Activated B cell treated with CpG ODN at 0.5 μM for 24 hours (primary cell): Measurements from ENCODE around the gene BPGM. TPM values are rescaled to one million over a fixed set of nuclear protein-coding genes. Genes with fewer than 3 reads are reported as not detected.
"Not testable (repeated sequence)": the region's sequence is repeated elsewhere in the genome, so short reads cannot be mapped to it uniquely, and the experiment has no call there.

Experiments
- ATAC-seq: fragments of 200-7000 bp; cut with Tn5 transposase; one replicate; pipeline ENCODE4 v1.10.0; 2021; ENCODE audit warnings: low read depth, mild to moderate bottlenecking, moderate library complexity
- CTCF ChIA-PET: fragments of 350-600 bp; sonication (Branson Sonifier 250); formaldehyde crosslinking; loops from one replicate; lab custom pipeline; 2021; ENCODE audit warnings: antibody characterized with exemption; lab: Charles Lee
- POLR2A ChIA-PET: fragments of 350-600 bp; sonication (Branson Sonifier 250); formaldehyde crosslinking; loops from one replicate; lab custom pipeline; 2021; ENCODE audit warnings: antibody characterized with exemption; lab: Charles Lee
- DNase-seq: peaks from one replicate; pipeline ENCODE4 v3.0.0; 2022
- H3K27ac Mint-ChIP-seq: one replicate; pipeline ENCODE4 v1.8.0; 2020; ENCODE audit warnings: mixed read lengths
- H3K27me3 Mint-ChIP-seq: one replicate; pipeline ENCODE4 v1.8.0; 2021; ENCODE audit warnings: mixed read lengths
- H3K36me3 Mint-ChIP-seq: one replicate; pipeline ENCODE4 v1.8.0; 2021; ENCODE audit warnings: low read depth, mixed read lengths
- H3K4me1 Mint-ChIP-seq: one replicate; pipeline ENCODE4 v1.8.0; 2021; ENCODE audit warnings: mixed read lengths
- H3K4me3 Mint-ChIP-seq: one replicate; pipeline ENCODE4 v1.8.0; 2020; ENCODE audit warnings: mild to moderate bottlenecking, mixed read lengths
- H3K9me3 Mint-ChIP-seq: one replicate; pipeline ENCODE4 v1.8.0; 2020; ENCODE audit warnings: mixed read lengths
- intact Hi-C: fragments of 100-400 bp; cut with micrococcal nuclease; formaldehyde crosslinking; loops from one replicate; pipeline ENCODE4 v1.15.1; 2024
- total RNA-seq: library from RNA; stranded (reverse); gene quantifications from 2 replicates; pipeline ENCODE4 v1.2.3, GENCODE V29; 2022
- TF ChIP-seq, protein P1 (sequence below): fragments of 200-600 bp; IDR thresholded peaks from one replicate; pipeline ENCODE4 v1.8.0; 2022; ENCODE audit warnings: antibody characterized with exemption, mild to moderate bottlenecking

BPGM gene
- total RNA-seq, 1 donor from 2014 or later, result 10.1 TPM

DNA sequence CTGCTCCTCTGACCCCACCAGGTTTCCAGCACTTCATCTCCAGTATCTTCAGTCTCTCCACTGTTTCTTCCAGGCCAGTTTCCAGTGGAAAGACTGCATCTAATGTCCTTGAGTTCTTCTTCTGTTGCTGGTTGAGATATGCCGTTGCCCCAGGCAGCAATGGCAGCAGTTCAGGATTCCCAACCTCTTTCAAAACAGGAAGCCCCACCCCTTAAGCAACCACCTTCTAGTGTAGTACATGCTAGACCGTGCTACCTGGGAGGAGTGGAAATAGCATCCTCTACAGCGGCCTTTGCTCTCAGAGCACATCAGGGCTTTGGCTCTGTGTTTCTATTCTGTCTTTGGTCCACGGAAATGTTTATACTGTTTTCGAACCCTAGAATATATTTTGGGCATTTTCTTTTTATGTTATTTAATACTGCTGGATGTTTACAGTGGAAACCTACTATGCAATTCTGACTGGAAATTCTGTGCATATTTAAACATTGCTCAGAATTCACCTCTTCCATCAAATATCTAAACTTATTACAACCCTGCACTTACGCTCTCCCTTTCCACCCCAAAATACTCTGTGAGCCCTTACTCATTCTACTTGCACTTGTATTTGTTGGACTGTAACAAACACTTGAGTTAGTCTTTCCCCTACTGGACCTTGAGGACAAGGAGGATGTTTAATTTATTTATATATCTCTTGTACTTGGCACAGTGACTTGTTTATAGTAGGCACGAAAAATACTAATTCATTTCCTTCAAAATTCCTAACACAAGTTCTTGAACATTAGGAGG, 8.5 kb upstream of the BPGM start:
- no peak for DNase-seq
- POLR2A ChIA-PET, result no interaction called here

DNA sequence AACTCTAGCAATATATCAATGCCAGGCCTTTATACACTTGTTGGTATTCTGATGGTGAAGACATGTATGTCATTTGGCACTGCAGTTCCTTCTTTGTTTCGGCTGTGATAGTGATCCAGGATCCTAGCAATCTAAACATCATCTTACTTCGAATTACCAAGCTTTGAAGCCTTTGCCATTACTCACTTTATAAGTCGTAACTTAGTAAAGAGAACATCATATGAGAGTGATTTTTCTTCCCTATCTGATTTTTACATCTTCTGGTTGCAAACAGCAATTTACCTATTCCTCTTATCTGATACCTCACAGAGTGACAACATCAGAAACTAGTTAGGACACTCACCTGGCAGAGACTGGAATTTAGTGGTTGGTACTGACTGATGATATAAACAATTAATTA, 7.6 kb upstream of the BPGM start:
- Mint-ChIP-seq H3K4me3 (no peak overlapping the region), H3K27ac (no peak overlapping the region), H3K4me1 (peaks cover 10% of the 10 kb centered on the region), H3K36me3 (no peaks in the 10 kb centered on the region), H3K9me3 (peaks cover 6% of the 10 kb centered on the region), H3K27me3 (no peaks in the 10 kb centered on the region)
- intact Hi-C loops, result no loop called here
- ATAC-seq, result no peak
- POLR2A ChIA-PET, result no interaction called here
- TF ChIP-seq, protein P1, sequence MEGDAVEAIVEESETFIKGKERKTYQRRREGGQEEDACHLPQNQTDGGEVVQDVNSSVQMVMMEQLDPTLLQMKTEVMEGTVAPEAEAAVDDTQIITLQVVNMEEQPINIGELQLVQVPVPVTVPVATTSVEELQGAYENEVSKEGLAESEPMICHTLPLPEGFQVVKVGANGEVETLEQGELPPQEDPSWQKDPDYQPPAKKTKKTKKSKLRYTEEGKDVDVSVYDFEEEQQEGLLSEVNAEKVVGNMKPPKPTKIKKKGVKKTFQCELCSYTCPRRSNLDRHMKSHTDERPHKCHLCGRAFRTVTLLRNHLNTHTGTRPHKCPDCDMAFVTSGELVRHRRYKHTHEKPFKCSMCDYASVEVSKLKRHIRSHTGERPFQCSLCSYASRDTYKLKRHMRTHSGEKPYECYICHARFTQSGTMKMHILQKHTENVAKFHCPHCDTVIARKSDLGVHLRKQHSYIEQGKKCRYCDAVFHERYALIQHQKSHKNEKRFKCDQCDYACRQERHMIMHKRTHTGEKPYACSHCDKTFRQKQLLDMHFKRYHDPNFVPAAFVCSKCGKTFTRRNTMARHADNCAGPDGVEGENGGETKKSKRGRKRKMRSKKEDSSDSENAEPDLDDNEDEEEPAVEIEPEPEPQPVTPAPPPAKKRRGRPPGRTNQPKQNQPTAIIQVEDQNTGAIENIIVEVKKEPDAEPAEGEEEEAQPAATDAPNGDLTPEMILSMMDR, result no peak
- no peak for DNase-seq
- CTCF ChIA-PET, result no interaction called here

More for the DNA sequence above, 8.5 kb upstream of the BPGM start:
- intact Hi-C loops, result no loop called here
- TF ChIP-seq, protein P1, result no peak
- ATAC-seq, result no peak
- no peak overlapping the region for H3K27ac Mint-ChIP-seq
- peaks cover 6% of the 10 kb centered on the region for H3K9me3 Mint-ChIP-seq
- CTCF ChIA-PET, result no interaction called here
- no peaks in the 10 kb centered on the region for H3K36me3 Mint-ChIP-seq
- peaks cover 10% of the 10 kb centered on the region for H3K4me1 Mint-ChIP-seq
- H3K4me3 Mint-ChIP-seq, result no peak overlapping the region
- no peaks in the 10 kb centered on the region for H3K27me3 Mint-ChIP-seq

DNA sequence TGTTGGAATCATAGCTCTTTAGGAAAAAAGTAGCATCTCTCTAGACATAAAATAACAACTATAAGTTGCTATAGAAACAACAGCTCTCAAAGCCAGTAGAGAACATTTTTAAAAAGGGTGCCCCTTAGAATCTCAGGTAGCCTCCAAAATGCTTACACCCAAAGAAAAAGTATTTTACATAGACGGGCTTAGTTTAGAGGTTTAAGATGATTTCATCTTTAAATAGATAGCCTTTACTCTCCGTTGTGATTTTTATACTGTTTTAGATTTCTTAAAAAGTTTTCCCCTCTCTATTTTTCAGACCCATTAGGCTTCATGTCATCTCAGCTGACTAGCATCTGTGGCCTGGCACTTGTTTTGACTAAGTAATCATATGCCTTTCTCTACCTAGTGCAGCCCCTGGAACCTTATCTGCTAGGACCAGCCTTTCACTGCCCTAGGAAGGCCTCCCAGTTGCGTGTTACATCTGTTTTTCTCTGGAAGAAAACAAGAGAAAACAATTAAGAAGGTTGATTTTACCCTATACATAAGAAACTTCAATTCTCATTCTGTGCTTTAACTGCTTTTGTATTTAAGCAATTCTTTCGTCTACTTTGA, 6.9 kb upstream of the BPGM start:
- Mint-ChIP-seq H3K4me3 (no peak overlapping the region), H3K36me3 (no peaks in the 10 kb centered on the region), H3K4me1 (peaks cover 10% of the 10 kb centered on the region), H3K27me3 (no peaks in the 10 kb centered on the region), H3K27ac (no peak overlapping the region), H3K9me3 (peaks cover 6% of the 10 kb centered on the region)
- ATAC-seq (no peak), DNase-seq (no peak)
- ChIA-PET POLR2A (no interaction called here), CTCF (no interaction called here)
- TF ChIP-seq, protein P1, result no peak
- intact Hi-C loops, result no loop called here

DNA sequence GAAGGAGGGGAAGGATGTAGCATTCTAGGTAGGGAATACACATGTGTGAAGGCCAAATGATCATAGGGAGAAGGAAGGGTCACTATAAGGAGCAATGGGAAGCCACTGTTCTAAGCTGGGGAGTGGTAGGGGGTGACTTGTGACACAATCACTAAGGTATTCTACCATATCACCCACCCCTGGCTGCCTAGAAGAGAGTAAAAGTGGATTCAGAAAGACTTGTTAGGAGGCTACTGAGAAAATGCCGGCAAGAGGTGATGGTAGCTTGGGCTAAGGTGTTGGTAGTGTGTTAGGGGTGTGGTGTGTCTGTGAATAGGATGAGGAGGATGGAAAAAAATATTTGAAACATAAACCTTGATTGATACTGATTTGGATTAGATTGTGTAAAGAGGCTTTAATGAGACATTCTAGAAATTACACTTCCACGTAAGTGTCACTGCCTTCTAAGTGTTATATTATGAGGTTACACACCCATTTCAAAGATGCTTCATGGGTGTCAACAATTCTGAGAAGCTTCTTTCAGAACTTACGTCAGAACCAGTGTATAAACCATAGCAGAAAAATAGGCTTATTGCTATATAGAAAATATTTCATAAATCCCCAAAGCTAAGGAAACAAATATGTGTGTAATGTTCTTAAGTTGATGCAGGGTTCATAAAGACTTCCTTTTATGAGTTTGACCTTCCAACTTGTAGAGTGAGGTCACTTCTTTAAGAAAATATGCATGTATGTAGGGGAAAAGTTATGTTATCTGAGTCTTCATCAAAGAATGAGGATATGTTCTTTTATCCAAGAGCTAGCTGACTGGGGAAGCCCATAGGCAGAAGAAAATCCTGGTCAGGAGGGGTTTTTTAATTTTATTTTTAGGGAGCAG, 5.6 kb upstream of the BPGM start:
- CTCF ChIA-PET, result interaction anchor here (0.9 kb wide), 1 partner anchor 8 kb away, joined by 3 read pairs; no protein-coding TSS in a partner anchor
- TF ChIP-seq, protein P1, result no peak
- Mint-ChIP-seq H3K4me1 (peaks cover 6% of the 10 kb centered on the region), H3K27ac (no peak overlapping the region), H3K9me3 (peaks cover 6% of the 10 kb centered on the region), H3K36me3 (no peaks in the 10 kb centered on the region), H3K27me3 (no peaks in the 10 kb centered on the region), H3K4me3 (no peak overlapping the region)
- intact Hi-C loops, result no loop called here
- ATAC-seq (no peak), DNase-seq (no peak)
- POLR2A ChIA-PET, result no interaction called here

DNA sequence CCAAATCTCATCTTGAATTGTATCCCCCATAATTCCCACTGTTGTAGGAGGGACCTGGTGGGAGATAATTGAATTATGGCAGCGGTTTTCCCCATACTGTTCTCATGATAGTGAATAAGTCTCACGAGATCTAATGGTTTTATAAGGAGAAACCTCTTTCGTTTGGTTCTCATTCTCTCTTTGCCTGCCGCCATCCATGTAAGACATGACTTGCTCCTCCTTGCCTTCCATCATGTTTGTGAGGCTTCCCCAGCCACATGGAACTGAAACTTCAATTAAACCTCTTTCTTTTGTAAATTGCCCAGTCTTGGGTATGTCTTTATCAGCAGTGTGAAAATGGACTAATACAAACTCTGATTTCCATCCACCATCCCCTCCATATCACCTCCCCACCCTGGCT, 4.7 kb upstream of the BPGM start:
- H3K9me3 Mint-ChIP-seq, H3K27me3 Mint-ChIP-seq, intact Hi-C loops, DNase-seq, H3K27ac Mint-ChIP-seq, POLR2A ChIA-PET, H3K4me1 Mint-ChIP-seq, H3K36me3 Mint-ChIP-seq, ATAC-seq, H3K4me3 Mint-ChIP-seq: not testable (repeated sequence)
- CTCF ChIA-PET, result interaction anchor here (0.9 kb wide), 1 partner anchor 8 kb away, joined by 3 read pairs; no protein-coding TSS in a partner anchor
